T-helper 2 cell treated with Interferon-gamma antibody and Interleukin-4, amounts not matched to agents 100 ng/mL and 5 ng/mL, for 36 hours (primary cell): Measurements from ENCODE around the gene TRAPPC12. TPM values are rescaled to one million over a fixed set of nuclear protein-coding genes. Genes with fewer than 3 reads are reported as not detected.

Experiments used
- intact Hi-C: fragments of 100-400 bp; cut with micrococcal nuclease; formaldehyde crosslinking; loops from one replicate; pipeline ENCODE4 v1.15.1; 2023
- total RNA-seq: library from RNA; stranded (reverse); gene quantifications from 2 replicates; pipeline ENCODE4 v1.2.3, GENCODE V29; 2022

TRAPPC12 gene
- total RNA-seq, 1 donor from 2014 or later: 92.1 TPM

DNA sequence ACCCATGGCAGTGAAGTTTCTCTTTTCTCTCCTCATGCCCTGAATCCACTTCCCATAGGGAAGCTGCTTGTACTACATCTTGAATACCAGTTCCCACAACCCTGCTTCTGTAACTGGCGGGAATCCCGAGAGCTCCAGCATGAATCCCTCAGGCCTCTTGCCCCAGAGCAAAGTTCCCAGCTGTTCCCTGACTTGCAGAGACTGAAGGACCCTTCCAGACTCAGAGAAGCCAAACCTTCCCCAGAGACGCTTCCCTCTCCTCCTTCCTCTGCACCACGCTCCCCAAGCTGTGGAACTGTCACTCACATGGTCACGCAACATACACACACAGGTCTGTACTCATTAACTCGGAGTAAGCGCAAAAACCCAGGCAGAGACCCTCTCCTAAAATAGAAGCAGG is 26.4 kb downstream of the TRAPPC12 start:
- intact Hi-C loops: no loop called here

DNA sequence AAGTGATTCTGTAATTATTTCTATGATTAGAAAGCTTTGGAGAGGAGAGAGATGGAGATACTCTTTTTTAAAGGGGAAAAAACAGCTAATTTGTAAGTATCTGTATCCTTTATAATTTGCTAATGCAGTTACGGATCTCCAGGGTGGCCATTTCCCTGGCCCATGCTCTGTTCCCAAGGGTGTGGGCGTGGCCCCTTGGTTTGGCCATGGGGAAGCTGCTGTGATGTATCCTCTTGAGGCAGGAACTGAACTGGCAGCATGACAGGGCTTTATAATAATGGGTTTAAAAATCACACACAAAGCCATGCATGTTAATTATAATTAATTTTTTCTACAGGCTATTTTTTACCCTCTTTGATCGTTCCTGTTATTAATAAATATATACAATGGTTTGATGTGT is 27.0 kb downstream of the TRAPPC12 start:
- intact Hi-C loops: no loop called here

DNA sequence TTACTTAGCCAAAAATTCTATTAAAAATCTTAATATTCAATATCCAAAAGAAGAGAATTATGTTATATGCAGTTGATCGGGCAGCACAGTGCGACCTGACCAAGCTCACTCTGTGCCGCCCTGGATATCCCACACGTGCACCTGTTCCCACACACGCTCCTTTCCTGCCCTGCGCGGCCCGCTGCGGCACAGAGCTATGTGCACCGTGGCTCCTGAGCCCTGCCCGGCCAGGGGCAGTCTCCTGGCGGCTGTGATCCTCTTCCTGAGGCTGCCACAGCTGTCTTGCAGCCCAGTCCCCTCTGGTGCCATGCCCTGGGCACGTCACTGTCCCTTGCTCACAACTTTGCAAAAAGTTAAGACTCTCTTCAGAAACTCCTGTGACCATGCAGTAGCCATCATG is 29.3 kb downstream of the TRAPPC12 start:
- intact Hi-C loops: no loop called here

GRCh38 chr2:3409627-3410170 is 30.2 kb downstream of the TRAPPC12 start:
- intact Hi-C loops: no loop called here

DNA sequence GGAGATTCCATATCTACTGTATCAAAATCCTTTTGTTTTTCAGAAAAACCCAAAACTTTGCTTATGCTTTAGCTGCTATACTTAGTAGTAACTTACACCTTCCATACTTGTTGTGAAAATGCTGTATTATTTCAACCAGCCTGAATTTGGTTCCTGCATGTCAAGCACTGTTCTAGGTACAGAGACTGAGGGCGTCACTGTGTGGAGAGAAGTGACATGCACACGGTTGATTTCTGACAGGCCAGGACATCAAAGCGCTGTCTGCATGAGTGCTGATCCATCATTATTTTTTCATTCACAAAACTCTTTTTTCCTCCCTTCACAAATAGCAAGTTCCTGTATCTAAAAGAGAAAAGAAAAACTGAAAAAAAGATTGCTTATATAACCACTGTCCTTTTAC is 31.6 kb downstream of the TRAPPC12 start:
- intact Hi-C loops: no loop called here

- intact Hi-C loops: no loop called here
These were observed 34.2 kb downstream of the TRAPPC12 start for GRCh38 chr2:3413697-3414096.

- intact Hi-C loops: no loop called here
These were observed 34.8 kb downstream of the TRAPPC12 start for GRCh38 chr2:3414133-3414860.

- intact Hi-C loops: no loop called here
These were observed 39.4 kb downstream of the TRAPPC12 start for GRCh38 chr2:3418766-3419404.

- intact Hi-C loops: no loop called here
These were observed 40.7 kb downstream of the TRAPPC12 start for GRCh38 chr2:3420076-3420768.

DNA sequence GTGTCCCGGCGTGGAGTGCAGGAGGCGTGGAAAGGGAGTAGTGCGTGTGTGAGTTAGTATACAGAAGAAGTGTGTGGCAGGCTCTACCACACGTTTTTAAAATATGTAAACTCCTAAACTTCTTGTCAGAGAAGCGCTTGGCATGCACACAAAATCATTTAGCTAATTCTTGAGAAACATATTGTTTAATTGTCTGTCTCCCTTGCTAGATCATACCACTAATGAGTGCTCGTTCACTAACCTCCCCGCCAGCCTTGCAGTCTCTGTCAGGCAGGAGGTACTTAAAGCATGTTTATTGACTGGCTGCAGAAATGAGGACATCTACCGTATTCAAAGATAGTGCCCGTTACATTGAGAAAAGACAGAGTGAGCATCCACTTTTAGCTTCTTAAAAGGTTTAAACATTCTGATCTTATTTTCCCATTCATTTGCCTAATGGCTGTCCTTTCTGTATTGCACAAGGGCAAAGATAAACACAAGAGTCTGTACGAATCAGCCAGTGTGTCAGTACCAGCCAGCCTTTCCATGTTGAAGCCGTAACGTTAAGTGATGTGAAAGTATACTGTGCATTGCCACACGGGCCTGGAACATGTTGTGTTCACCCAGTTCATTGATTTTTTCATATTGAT is 41.4 kb downstream of the TRAPPC12 start:
- intact Hi-C loops: no loop called here

DNA sequence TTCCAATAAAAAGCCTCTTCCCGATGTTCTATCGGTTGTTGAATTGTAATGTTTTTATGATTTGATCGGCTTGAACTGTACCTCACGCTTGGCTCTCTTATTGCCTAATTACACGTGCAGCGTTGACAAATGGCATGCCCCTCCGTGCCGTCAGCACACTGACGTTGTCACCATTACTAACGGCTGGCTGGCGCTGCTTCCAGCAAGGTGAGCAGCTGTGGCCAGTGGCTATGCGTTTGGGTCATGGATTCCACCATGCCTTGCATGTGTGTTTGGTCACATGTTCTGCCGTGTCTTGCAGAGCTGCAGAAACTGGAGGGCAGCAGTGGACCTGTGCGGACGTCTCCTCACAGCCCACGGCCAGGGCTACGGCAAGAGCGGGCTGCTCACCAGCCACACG is 42.1 kb downstream of the TRAPPC12 start:
- intact Hi-C loops: no loop called here

- intact Hi-C loops: no loop called here
These were observed 42.8 kb downstream of the TRAPPC12 start for GRCh38 chr2:3422161-3422779.

DNA sequence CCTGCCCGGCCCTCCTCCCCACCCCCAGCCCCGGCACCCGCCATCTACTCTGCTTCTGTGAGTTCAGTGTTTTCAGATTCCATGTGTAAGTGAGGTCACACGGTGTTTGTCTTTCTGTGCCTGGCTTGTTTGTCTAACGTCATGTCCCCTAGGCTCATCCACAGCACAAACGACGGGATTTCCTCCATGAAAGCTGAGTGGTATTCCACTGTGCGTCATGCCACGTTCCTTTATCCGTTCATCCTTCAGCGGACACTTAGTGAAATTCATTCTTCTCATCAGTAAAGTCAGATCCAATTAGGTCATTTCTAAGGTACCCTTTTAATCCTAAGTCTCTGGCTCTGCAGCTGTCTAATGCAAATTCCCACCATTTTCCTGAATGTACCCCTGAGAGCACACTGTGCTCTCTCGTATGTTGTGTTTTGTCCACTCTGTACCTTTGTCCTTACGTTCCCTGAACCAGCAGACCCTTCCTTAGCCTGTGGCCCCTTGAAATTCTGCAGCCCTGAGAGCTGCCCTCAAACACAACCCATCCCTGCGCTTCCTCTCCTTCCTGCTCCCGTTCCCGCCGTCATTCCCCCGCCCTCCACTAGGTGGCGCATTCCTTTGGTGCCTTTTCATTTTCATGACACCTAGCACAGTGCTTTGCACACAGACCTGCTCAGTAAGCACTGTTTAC is 44.1 kb downstream of the TRAPPC12 start:
- intact Hi-C loops: loop anchor here (1.0 kb wide), 2 partner anchors 39 to 228 kb away; no protein-coding TSS in a partner anchor

DNA sequence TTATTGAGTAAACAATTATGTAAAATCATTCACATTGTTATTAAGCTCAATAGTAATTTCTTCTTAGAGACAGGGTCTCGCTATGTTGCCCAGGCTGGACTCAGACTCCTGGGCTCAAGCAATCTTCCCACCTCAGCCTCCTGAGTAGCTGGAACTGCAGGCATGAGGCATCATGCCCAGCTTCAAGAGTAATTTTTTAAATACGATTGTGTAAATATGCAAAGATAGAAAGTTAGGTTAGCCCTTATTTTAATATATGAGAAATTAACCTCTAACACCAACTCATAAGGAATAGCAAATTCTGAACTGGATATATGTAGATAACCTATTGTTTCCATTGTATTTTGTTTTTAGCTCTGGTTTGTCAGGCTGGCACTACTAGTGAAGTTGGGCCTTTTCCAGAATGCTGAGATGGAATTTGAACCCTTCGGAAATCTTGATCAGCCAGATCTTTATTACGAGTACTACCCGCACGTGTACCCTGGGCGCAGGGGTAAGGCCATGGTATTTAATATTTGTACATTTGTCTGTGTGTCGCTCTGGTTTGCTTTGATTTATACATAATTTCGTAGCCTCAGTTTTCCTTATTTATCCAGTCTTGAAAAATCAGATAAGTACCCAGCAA is 44.8 kb downstream of the TRAPPC12 start:
- intact Hi-C loops: loop anchor here (1.0 kb wide), 2 partner anchors 38 to 227 kb away; no protein-coding TSS in a partner anchor

DNA sequence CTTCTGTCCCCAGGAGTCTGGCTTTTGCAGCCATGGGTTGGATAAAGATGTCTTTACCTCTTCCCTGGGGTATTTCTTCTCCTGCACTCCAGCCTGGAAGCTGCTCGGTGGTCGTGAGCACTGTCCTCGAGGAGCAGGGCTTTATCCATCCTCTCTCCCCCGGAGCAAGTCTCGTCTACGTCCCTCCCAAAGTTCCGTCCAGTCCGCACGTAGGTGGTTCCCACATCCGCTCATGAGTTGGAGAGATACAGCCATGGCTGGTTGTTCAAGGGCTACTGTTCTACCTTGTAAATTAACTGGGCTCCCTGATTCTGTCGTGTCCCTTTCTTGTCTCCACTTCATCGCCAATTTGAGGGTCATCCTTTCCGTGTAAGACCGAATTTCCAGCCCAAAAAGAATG is 47.1 kb downstream of the TRAPPC12 start:
- intact Hi-C loops: no loop called here

- intact Hi-C loops: no loop called here
These were observed 47.8 kb downstream of the TRAPPC12 start for GRCh38 chr2:3427272-3427671.

- intact Hi-C loops: no loop called here
These were observed 49.1 kb downstream of the TRAPPC12 start for GRCh38 chr2:3428577-3428976.

DNA sequence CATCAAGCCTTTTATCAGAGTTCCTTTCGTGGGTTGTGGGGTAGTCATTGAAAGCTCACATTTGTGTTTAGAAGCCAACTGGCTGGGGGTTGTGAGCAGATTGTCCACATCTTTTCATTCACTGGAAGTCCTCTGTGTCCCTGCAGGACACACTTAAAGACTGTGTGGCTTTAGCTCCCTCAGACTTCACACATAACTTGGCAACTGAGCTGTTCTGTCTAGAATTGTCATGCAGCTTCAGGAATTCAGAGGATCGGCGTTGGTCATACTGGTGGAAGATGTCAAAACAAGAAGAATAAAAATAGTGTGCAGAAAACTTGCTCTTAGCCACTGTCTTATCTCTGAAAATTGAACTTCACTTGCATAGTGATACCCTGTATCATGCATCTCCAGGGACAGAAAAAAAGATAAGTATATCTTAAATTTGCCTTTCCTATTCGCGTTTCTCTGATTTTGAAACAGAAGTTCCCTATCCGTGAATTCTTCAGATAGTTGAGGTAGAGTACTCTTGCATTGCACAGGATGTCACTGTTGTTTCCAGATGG is 49.6 kb downstream of the TRAPPC12 start:
- intact Hi-C loops: no loop called here

DNA sequence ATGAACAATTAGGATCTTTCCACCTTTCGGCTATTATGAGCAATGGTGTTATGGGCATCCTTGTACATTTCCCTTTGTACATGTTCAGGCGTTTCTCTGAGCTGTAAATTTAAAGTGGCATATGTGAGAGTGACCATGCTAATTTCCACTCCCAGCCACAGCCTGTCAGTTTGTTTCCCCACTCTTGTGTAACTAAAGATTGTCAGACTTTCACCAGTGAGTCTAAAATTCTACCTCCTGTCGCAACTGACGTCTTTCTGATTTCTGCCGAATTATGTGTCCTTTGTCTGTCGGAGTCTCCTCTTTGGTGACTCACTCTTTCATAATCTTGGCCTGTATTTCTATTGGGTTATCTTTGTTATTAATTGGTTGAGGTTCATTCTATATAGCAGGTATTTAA is 50.7 kb downstream of the TRAPPC12 start:
- intact Hi-C loops: no loop called here
